ENCODE data around the gene HLA-G. TPM values are rescaled to one million over a fixed set of nuclear protein-coding genes. Genes with fewer than 3 reads are reported as not detected.

HLA-G gene
- polyA plus RNA-seq, 1 donor (not counting 4 experiments of a cell fraction or from before 2014, with no cell fraction given), result 0.84 TPM

DNA sequence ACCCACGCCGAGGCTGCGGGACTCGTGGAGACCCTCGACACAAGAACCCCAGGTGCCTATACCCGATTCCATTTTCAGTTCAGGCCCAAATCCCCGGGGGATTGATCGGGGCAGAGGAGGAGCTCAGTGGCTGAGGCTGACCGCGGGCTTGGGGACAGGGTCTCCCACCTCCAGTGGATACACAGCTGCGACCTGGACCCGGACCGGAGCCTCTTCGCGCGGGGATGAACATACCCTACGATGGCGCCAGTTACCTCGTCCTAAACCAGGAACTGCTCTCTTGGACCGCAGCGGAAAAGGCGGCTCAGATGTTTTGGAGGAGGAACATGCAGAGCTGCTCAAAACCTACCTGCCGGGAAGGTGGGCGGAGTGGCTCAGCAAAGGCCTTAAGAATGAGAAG lies 27.4 kb upstream of the HLA-G start:
- H3K4me1 ChIP-seq (ENCODE audit: control insufficient read depth, extremely low read depth, insufficient read depth, low read length), result peaks cover 17% of the 10 kb centered on the region
- no peak for DNase-seq (ENCODE audit: low read depth, low spot score)

GRCh38 chr6:29806387-29806786 lies 21.2 kb upstream of the HLA-G start:
- Histone ChIP-seq H3K27ac (ENCODE audit: control insufficient read depth, insufficient read depth, low read length) (no peak overlapping the region), H3K36me3 (ENCODE audit: control insufficient read depth in 2 of 2, extremely low read depth in 1 of 2, insufficient read depth in 2 of 2, low read length in 2 of 2) (no peaks in the 10 kb centered on the region), H3K4me3 (ENCODE audit: control insufficient read depth in 2 of 3, extremely low read depth in 1 of 3, insufficient read depth in 2 of 3, low read depth in 1 of 3, low read length in 3 of 3) (no peak overlapping the region), H3K79me2 (ENCODE audit: control insufficient read depth, insufficient read depth, low read length) (no peaks in the 10 kb centered on the region), H3K4me2 (ENCODE audit: control insufficient read depth, extremely low read depth, insufficient read depth, low read depth, low read length) (no peak overlapping the region), H3K9me1 (ENCODE audit: control insufficient read depth, extremely low read depth, insufficient read depth, low read length) (no peaks in the 10 kb centered on the region), H3K9ac (ENCODE audit: control insufficient read depth, extremely low read depth, insufficient read depth, low read length) (no peak overlapping the region), H3K27me3 (ENCODE audit: control insufficient read depth, extremely low read depth, insufficient read depth, low read length) (no peaks in the 10 kb centered on the region), H3K9me3 (ENCODE audit: control insufficient read depth, low read depth, low read length) (no peaks in the 10 kb centered on the region), H2AFZ (ENCODE audit: control insufficient read depth, low read length) (no peak overlapping the region), H4K20me1 (ENCODE audit: control insufficient read depth, extremely low read depth, insufficient read depth, low read length) (no peaks in the 10 kb centered on the region), H3K4me1 (ENCODE audit: control insufficient read depth, extremely low read depth, insufficient read depth, low read length) (no peaks in the 10 kb centered on the region)
- TF ChIP-seq EZH2 (IDR thresholded peaks at IDR 0.05; ENCODE audit: low read length) (no peak), CTCF (optimal IDR thresholded peaks at IDR 0.05 in 1 of 3, IDR thresholded peaks at IDR 0.05 in 1 of 3, conservative IDR thresholded peaks at IDR 0.05 in 1 of 3; ENCODE audit: extremely low read depth in 1 of 3, insufficient read depth in 2 of 3, low read length in 3 of 3) (no peak)
- FAIRE-seq, result no peak
- no peak for DNase-seq (ENCODE audit: low read depth, low spot score)
- dilution Hi-C loops (cut with MboI; ENCODE audit: extremely low pct_ligation_motif_present, low sequenced_read_pairs), result no loop called here

More for the DNA sequence above, 27.4 kb upstream of the HLA-G start:
- Histone ChIP-seq H3K27ac (ENCODE audit: control insufficient read depth, insufficient read depth, low read length) (no peak overlapping the region), H4K20me1 (ENCODE audit: control insufficient read depth, extremely low read depth, insufficient read depth, low read length) (no peaks in the 10 kb centered on the region), H3K9me3 (ENCODE audit: control insufficient read depth, low read depth, low read length) (no peaks in the 10 kb centered on the region), H3K9me1 (ENCODE audit: control insufficient read depth, extremely low read depth, insufficient read depth, low read length) (no peaks in the 10 kb centered on the region), H3K79me2 (ENCODE audit: control insufficient read depth, insufficient read depth, low read length) (no peaks in the 10 kb centered on the region), H3K9ac (ENCODE audit: control insufficient read depth, extremely low read depth, insufficient read depth, low read length) (no peak overlapping the region), H3K27me3 (ENCODE audit: control insufficient read depth, extremely low read depth, insufficient read depth, low read length) (no peaks in the 10 kb centered on the region), H3K4me2 (ENCODE audit: control insufficient read depth, extremely low read depth, insufficient read depth, low read depth, low read length) (no peak overlapping the region), H3K36me3 (ENCODE audit: control insufficient read depth in 2 of 2, extremely low read depth in 1 of 2, insufficient read depth in 2 of 2, low read length in 2 of 2) (no peaks in the 10 kb centered on the region), H2AFZ (ENCODE audit: control insufficient read depth, low read length) (no peak overlapping the region), H3K4me3 (ENCODE audit: control insufficient read depth in 2 of 3, extremely low read depth in 1 of 3, insufficient read depth in 2 of 3, low read depth in 1 of 3, low read length in 3 of 3) (no peak overlapping the region)
- TF ChIP-seq CTCF (optimal IDR thresholded peaks at IDR 0.05 in 1 of 3, IDR thresholded peaks at IDR 0.05 in 1 of 3, conservative IDR thresholded peaks at IDR 0.05 in 1 of 3; ENCODE audit: extremely low read depth in 1 of 3, insufficient read depth in 2 of 3, low read length in 3 of 3) (no peak), EZH2 (IDR thresholded peaks at IDR 0.05; ENCODE audit: low read length) (no peak)
- no peak for FAIRE-seq
- dilution Hi-C loops (cut with MboI; ENCODE audit: extremely low pct_ligation_motif_present, low sequenced_read_pairs), result no loop called here
